Stimulated activated CD4-positive, alpha-beta T cell treated with anti-CD3 and anti-CD28 coated beads, Interleukin-1b, Interleukin-23, amount 100 ng/mL, for 48 hours (primary cell): ENCODE data around the gene MRPL19.

ENCODE experiments used
- DNase-seq: peaks from one replicate; pipeline ENCODE4 v3.0.0-alpha.2; 2020

The MRPL19 gene

DNA sequence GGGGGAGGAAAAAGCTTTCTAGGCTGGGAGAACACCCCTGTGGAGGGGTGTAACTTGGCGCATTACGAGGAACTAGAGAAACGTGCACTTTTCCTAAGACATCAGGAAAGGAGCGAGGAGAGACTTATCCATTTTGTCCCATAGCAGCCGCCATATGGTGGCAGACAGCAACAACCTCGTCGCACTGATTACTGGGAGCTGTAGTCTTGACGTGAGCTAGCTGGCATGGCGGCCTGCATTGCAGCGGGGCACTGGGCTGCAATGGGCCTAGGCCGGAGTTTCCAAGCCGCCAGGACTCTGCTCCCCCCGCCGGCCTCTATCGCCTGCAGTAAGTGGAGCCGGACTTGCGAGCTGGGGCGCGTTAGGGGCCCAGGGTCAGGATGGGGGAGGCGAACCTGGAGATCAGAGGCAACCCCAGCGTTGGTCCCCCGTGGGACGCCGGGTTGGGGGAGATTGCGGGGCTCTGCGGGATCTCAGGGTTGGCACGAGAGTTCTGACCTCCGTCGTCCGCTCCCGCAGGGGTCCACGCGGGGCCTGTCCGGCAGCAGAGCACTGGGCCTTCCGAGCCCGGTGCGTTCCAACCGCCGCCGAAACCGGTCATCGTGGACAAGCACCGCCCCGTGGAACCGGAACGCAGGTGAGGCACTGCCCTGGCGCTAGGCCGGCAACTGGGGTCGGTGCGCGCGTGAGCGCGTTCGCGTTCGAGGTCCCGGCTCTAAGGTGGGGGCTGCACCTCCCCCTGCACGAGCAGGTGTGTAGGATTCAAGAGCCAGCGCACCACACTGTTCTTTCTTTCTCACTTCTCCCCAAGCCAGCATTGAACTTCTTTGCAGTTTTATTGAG is at the start of gene MRPL19:
TSS of gene MRPL19 (plus strand) at position 201 of the 843 bp plus-strand sequence. CDS start at position 226, 25 bp downstream.
- peak; percentile 81 for DNase-seq

DNA sequence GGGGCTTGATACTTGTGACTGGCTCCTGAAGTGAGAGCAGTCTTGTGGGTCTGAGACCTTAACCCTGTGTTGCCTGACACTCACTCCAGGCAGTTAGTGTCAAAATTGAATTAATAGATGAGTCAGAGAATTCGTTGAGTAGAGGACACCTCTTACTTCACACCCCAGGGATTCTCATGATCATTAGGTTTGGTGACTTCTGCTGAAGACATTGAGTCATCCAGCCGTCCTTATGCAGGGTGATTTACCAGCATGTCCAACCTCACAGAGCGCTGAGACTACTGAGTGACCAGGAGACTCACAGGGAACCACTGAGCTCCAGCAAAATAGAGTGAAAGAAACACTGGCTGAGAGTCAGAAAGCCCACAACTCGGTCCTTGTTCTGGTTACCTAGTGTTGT is 49.8 kb upstream of the MRPL19 start:
- no peak for DNase-seq

DNA sequence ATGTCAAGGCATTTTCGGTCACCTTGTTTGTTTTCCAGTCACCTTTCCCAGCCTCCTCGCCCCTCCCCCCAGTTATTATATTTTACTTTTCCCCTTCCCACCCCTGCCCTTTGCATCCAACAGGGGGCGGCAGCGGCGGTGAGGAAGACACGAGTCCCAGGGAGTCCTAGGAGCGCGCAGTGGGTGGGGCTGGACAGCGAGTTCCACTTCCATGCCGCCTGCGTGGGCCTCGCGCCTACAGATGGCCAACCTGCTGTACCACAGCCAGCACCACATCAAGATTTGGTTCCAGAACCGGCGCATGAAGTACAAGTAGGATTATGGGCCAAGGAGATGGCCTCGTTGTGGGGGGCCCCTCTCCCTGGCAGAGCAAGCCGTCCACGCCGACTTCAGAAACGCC is 48.6 kb upstream of the MRPL19 start:
- no peak for DNase-seq

DNA sequence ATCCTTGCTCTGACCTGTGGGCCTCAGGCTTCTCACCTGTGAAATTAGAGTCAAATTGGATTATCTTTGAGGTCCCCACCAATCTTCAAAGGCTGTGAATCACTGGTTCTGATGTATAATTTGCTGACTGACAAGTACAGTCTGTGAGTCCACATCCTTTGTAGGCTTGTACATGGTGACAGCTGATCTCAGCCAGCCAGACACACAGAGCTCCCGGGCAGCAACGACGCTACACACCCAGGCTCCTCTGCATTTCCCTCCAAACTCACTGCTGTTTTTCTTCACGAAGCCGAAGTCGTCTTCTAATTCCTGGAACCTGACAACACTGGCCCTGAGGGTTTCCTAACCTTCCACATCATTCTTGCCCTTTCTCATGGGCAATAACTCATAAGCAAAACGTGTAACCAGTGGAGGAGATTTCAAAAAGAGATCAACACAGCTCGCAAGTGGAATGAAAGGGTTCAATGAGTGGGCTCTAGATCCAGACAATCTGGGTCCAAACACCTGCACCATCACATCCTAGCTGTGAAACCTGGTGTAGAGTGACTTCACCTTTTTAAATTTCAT is 47.9 kb upstream of the MRPL19 start:
- no peak for DNase-seq

DNA sequence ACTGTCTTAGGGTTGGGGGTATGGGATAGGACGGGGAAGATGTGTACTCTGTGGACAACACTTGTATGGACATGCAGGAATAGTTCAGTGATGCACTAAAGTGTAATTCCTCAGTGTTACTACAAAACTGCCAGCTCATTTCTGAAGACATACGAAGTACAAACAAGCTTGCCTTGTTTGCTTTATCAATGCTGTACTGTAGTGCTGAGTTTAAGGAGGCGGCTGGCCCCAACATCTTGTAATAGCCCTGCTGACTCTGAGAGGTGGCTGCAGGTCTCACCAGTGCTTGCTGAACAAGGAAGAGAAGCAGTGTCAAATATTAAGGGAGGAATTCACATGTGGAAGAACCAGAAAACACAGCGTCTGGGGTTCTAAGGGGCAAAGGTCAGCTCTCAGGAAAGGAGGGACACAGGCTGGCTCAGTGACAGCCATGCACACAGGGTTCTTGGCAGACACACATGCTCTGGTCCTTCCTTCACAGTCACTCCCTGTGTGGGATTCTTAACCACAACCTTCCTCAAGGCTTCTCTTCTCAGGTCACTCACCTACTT is 46.0 kb upstream of the MRPL19 start:
- no peak for DNase-seq

DNA sequence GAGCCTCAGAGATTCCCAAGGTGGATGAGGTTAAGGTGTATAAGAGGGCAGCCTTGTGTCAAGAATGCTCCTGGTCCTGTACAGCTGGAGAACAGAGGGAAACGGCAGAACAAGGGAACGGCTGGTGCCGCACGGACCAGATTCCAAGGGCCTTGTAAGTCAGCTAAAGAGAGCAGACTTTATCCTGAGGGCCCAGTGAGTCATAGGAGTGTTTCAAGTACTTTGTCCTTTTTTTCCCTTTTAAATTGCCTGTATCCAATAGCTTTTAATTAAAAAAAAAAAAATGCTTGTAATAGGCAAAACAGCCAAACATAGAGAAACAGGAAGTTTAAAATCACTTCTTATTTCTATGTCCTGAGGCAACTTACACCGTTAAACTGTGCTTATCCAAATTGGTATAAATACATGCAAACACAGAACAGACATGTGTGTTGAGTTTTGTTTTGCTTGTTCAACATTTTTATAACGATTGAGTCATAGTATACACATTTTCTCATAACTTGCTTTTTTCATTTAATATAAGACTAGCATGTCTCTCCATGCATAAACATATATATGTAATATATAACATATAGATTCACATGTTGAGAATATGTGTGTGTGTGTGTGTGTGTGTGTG is 43.8 kb upstream of the MRPL19 start:
- no peak for DNase-seq

DNA sequence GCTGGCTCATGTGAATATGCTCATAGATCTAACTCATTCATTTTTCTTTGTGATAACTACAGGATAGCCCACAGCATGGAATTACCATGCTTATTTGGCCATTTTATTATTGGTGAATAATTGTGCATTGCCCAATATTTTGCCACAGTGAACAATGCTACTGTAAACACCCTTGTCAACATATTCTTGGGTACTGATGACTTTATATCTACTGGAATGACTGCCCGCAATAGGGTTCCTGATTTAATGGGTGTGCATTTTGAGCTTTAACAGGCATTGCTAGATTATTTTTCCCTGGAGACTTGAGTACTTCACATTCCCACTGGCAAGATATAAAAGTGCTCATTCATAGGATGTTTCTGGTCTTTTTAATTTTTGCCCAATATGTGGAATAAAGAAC is 43.1 kb upstream of the MRPL19 start:
- DNase-seq, result no peak

DNA sequence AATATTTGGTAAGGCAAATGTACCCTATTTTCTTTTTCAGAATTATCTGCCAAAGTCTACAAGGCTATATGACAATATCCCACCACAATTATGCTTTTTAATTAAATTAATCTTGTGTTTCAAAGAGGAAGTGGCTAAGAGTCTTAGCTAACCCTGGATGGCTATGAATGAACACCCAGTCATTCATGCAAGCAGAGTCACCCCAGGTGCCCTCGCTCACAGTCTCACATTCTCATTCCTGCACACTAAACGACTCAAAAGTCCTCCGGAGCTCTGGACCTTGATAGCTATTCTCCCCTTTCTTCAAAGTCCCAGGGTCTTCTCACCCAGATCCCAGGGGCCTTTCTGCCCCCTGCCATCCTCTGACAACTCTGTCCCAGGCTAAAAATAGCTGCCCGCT is 42.1 kb upstream of the MRPL19 start:
- DNase-seq, result no peak

DNA sequence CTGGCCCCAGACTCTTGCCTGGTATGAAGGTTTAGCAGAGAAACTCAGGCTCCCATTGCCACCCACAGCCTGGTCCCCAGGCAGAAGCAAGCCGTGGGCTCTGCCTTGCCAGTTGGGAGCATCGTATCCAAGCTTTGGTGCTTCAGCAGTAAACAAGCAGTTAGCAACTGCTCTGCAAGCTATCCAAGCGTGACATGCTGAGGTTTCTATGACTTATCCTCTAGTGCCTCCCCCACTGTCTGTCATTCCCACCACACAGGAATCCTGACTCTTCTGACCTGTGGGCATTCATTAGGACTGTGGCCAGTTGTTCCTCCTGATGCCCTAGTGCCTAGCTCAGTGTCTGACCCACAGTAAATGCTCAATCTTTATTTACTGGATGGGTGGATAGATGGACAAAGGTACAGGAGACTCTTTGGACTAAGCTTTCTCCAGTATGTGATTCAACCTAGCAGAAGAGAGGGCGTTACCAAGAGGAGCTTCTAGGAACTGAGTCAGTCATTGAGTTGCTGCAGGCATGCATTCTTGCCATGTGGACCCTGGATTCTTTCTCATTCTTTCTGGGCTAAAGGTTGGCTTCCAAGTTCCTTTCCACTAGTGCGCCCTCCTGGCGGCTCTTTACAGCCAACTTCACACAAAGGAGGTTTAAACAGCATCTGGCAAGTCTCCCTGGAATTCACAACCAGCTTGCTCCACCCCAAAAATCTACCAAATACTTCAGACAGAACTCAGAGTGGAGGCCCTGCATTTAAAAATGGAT is 40.6 kb upstream of the MRPL19 start:
- DNase-seq, result no peak

DNA sequence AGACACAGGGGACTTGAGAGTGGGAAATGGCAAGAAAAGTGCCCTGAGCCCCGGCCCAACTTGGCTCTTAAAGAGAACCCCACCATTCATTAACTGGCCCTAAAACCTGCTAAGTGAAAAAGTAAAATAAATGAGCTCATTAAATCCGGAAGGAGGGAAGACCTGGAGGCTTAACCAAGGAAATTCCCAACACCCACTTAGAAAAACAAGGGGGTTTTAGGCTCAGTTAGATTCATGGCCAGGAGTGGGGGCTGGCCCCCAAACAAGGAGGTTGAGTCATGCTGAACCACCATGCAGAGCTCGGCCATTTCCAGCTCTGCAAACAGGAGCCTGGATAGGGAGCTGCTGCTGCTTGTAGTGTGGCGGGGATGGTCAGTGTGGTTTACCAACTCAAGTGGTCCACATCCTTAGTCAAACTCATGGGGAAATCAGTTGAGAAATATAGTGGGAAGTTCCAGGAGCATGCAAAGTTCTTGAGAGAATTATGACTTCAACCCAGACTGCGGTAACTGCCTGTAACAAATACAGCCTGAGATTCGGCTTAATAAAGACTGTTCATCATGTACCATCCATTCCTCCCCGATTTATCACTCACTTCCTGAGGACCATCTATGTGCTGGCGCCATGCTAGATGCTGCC is 39.7 kb upstream of the MRPL19 start:
- DNase-seq, result no peak

DNA sequence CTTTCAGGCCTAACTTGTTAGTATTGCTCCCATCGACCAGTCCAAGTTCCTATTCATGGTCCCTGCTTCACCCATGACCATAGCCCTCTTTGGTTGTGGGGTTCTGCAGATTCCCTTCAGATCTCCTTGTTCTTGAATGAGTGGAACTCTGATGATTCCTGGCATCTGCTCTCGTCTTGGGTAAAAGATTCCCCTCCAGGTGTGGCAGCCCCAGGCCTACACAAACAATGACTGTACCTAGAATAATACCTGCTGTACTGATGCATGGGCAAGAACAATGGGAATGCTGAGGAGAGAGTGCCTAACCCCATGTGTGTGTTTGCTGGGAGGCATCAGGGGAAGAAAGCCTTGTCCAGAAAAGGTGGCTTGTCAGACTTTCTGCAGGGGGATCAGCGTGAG is 39.2 kb upstream of the MRPL19 start:
- no peak for DNase-seq

DNA sequence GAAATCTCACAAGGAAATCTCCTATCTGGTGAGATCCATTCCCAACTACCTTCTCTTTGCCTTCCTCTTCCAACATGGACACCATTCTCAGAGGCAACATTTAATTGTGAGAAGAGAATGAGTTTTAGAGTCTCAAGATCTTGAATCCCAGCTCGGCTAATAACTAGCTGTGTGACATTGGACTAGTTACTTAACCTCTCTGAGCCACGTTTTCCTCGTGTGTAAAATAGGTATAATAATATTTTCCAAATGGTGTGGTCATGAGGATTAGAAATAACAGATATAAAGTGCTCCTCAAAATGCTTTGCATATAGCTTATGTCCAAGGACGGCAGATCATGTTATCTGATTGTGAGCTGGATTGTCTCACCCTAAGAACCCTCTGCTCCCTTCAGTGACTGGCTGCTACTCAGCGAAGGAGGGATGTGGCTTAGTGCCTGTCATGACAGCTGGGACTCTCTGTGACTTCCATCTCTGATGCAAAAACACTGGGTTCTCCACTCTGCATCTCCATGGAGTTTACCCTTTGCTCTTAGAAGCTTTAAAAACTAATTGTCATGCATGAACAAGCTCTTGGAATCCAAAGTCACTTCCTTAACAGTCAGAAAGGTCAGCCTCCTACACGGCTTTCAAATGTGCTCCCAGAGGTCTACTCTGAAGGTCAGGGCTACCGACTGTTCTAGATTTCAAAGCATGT is 38.4 kb upstream of the MRPL19 start:
- no peak for DNase-seq

DNA sequence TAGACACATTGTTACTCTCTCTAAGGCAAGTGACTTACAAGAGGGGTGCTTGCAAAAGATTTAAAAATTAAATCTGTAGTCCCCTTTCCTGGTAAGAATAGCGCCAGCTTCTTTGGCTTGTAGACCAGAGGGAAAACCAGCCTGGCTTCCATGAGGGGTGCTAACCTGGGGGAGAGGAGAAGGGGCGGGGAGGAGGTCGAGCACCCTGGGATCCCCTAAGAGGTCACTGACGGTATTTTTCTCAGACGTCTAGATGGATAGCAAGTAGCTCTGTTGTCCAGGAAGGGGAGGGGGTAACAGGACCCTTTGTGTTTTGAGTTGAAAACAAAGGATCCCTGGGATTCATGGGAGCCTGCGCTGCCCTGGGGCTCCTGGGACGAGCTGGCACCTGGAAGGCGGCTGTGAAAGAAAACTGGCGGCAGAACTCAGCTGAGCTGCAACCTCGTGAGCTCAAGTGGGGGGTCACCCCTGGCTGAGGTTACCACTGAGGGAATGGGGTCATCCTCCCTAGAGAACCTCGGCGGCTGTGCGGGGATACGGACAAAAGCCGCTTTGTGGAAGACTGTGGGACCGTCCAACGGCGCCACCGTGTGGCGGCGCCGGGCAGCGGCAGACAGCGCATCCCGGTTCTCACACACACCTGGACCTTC is 37.8 kb upstream of the MRPL19 start:
- DNase-seq, result peak; percentile 43

DNA sequence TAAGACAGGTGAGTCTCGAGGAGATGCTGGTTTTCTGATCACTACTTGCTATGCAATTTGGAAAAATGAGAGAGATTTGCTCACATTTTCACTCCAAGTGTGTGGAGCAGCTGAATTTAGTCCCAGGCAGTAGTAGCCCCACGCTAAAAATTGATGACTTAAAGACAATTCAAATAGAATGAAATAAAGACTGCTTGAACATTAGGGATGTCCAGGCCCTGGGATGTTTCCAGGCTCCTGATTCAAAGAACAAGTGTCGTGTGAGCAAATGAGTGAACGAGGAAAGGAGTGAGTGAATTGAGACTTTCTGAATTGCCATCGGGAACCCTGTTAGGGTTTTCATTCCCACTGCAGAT is 37.3 kb upstream of the MRPL19 start:
- no peak for DNase-seq

DNA sequence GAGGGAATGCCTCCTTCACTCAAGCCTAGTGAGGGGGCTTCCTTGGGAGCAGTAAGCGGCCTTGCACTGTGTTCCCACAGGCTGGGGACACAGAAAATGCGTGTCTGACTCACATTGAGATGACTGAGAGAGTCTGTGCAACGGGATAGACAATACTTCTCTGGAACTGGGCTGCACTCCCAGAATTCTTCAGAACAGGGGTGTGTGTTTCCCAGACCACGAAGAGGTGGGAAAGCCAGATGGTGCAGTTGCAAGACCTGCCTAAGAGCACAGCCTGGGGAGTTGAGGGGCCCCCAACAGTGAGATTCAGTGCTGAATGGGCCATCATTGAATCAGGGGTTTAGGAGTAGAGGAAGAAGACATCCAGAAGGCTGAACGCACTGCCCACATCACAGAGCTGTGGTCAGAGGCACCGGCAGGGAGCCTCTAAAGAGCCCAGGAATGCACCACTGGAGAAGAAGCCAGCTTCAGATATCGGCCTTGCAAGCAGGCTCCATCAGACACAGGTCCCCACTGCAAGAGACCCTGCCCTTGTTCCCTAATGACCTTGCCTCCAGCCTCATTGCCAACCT is 36.6 kb upstream of the MRPL19 start:
- DNase-seq, result no peak

DNA sequence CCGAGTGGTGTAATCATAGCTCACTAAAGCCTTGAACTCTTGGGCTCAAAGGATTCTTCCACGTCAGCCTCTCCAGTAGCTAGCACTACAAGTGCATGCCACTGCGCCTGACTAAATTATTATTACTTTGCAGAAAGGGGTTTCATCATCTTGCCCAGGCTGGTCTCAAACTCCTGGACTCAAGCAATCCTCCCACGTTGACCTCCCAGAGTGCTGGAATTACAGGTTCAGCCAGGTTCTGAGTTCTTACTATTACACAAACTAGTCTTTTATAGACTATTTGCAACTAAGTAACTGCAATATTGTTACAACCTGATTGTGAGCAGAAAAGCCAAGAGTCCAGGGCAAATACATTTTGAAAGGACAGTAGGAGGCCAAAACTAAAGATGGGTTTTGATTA is 35.9 kb upstream of the MRPL19 start:
- DNase-seq, result no peak

DNA sequence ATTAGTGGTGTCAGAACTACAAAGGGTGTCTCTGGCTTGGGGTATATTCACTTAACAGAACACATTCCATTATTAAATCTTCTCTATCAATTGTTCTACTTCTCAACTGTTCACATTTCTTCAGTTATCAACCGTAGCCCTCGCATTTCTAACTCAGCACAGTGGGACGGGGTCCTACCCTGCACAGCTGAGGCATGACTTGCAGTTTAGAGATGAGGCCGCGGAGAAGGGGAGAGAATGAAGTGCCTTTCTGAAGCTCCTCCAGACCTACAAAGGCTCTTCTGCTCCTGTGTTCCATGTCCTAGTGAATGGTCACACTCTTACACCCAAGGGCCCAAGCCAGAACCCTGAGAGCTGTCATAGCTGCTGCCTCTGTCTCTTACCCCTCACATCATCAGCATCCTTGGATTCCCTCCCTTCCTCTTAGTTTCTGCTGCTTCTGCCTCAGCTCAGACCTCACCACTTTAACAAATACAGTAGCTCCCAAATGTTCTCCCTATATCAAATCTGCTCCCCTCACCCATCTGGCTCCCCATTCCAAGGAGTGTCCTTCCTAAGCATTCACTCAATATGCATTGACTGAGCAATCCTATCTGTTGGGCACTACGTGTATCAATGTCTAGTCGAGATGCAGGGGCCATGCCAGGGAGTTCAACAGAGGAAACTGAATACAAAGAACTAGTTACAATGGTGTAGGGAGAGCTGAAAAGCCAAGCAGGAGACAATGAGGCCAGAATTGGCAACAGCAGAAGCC is 34.3 kb upstream of the MRPL19 start:
- no peak for DNase-seq

DNA sequence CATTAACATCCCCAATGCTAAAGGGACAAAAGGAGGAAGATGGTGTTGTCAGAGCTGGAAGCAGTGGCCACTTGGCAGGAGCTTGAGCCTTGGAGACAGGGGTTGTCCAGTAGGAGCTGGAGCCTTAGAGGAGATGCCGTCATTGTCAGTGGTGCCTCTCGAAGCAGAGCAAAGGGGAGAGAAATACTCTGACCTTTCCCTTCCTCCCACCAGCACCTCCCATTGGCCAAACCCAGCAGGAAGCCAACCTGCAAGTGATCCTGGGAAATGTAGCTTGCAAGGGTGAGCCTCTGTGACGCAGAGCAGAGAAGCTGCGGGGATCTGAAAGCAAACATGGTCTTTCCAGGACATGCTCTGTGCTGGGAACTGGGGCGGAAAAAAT is 33.7 kb upstream of the MRPL19 start:
- DNase-seq, result no peak

DNA sequence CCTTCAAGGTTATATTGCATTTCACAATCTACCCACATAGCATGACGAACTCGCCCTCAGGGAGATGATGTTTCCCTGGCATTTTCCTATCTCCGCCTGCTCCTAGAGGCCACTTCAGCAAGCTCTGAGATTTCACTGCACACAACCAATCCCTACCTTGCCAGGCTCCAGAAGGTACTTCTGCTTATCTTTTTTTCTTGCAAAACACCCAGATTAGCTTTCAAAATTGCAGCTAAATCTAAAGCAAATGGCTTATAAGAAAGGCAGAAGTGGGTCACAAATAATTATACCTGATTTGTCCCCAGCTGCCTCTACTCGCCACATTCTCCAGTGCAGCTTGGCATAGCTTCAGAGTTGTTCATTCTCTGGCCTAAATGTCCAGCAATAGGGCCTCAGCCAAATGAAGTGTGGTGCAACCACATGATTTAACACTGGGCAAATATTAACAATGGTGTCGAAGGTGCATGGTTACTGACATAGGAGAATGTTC is 32.4 kb upstream of the MRPL19 start:
- DNase-seq, result no peak

DNA sequence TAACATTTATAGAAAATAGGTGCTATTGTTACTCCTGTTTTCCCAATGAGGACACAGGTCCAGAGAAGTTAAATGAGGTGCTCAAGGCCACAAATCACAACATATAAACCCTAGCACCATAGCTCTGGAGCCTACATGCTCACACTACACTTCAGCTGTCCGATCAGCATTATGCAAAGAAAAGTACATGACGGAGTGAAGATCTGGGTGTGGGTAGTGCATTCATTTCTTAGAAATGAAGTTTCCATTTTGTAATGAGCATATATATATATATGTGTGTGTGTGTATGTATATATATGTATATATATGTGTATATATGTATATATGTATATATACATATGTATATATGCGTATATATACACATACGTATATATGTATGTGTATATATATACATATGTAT is 30.2 kb upstream of the MRPL19 start:
- no peak for DNase-seq
